GM18517 (cell line): Measurements from ENCODE around the gene ANKRD53.

Experiments used
- ATAC-seq: cut with Tn5 transposase; IDR thresholded peaks from one replicate; pipeline ENCODE4 v1.9.1; 2021; ENCODE audit warnings: mild to moderate bottlenecking, moderate library complexity; ENCODE audit not compliant: unreplicated experiment

ANKRD53 gene, protein sequence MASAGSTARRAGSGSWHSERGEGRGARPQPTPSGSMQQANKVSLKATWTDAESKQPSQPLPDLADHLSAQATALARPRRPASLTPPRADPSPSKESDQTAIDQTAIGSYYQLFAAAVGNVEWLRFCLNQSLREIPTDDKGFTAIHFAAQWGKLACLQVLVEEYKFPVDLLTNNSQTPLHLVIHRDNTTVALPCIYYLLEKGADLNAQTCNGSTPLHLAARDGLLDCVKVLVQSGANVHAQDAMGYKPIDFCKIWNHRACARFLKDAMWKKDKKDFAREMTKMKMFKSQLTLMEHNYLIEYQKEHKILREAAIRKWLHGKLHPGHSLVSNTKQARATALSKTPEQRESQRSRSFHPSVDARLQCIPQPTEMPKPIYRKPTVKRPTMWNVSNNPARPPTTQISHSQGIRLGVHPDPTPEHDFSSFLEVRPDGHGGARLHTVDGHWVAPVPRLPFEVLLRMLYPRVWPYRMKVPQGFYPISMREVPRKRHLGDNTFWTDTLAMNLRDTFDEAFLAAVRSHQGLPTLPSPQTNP

DNA sequence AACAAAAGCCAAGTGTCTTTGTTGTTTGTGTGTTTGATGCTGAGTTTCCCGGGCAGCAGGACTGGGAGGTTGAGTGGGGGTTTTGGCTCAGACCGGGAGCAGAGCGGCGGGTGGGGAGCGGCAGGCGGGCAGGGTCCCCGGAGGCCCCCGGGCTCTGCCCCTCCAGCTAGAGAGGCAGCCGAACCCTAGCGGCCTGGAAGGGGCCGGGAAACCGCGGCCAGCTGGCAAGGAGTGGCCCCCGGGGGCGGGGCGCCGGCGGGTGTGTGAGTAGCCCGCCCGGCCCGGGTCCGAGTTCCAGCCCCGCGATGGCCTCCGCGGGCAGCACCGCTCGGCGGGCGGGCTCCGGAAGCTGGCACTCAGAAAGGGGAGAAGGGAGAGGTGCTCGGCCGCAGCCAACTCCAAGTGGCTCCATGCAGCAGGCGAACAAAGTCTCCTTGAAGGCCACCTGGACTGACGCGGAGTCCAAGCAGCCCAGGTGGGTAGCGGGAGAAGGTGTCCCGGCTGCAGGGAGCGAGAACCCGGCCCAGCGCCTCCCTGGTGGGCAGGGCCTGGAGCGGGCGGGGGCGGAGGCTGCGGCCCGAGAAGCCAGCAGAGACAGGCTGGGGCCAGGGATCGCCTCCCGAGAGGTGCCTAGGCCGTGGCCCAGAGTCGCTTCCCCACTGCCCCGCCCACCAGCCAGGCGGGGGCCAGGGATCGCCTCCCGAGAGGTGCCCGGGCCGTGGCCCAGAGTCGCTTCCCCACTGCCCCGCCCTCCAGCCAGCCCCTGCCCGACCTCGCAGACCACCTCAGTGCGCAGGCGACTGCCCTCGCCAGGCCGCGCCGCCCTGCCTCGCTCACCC, at the start of gene ANKRD53:
Gene ANKRD53, plus strand, starts transcription at position 290 of the 839 bp plus-strand sequence. Its CDS starts 16 bp downstream, at position 306.
- no peak for ATAC-seq

DNA sequence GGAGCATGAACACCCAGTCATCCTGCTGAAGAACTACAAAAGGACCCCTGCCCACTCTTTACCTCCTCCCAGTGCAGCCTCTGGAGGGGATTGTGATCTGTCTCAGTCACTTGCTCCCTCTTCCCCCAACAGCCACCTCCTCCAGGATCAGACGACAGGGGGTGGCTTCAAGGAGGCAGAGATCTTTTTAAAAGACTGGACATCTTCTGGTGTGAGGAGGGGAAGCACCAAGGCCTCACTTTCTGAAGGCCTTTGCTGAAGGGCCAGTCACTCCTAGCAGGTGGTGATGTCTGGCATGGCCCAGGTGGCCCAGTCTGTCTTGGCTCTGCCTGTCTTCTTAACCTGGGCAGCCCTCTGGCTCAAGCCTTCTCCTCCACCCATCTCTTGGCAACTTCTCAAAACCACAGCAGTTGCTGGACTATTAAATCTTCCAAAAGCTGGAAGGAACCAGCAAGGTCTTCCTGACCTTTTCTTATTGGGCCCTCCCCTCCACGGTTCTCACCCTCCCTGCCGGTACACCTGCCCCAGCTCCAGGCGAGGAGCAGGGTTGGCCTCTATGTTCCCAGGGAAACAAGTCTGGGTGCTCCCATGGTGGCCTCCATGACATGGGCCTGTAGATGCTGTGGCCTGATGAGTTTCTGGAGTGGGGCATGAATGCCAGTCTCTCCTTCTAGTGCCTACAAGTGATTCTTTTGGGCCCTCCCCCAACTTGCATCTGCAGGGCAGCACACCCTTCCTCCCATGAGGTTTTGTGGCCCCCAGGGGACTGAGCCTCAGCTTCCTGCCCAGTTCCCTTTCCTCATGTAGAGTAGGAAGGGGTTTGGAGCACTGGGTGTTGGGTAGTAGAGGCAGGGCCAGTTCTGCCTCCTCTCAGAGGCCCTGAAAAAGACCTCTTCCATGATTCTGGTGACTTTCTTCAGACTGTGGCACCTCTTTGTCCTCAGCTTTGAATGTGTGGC, 47.8 kb upstream of the ANKRD53 start:
- ATAC-seq: no peak

DNA sequence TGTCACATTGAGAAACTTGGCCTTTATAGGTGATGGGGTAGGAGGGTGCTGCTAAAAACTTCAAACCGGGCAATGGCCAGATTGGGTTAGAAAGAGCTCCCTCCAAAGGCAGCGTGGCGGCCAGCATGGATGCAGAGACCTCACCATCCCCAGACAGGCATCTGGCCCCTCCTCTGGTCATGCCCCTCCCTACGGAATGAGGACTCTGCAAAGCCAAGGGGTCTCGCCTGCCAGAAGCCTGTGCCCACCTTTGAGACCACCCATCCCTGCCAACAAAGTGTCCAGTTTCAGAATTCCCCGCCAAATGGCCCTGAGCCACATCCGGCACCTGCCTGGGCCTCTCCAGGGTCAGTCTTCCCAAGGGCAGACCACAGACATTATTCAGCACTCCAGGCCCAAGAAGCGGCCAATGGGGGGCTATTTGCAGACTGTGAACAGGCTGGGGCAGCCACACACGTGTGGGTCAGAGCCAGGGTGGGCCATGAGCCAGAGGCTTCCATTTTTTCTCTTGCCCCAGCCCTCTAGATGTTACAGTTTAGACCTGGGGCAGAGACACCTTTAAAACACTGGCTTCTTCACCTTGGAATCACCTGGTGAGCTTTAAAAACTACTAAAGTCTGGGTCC, 46.9 kb upstream of the ANKRD53 start:
- no peak for ATAC-seq

DNA sequence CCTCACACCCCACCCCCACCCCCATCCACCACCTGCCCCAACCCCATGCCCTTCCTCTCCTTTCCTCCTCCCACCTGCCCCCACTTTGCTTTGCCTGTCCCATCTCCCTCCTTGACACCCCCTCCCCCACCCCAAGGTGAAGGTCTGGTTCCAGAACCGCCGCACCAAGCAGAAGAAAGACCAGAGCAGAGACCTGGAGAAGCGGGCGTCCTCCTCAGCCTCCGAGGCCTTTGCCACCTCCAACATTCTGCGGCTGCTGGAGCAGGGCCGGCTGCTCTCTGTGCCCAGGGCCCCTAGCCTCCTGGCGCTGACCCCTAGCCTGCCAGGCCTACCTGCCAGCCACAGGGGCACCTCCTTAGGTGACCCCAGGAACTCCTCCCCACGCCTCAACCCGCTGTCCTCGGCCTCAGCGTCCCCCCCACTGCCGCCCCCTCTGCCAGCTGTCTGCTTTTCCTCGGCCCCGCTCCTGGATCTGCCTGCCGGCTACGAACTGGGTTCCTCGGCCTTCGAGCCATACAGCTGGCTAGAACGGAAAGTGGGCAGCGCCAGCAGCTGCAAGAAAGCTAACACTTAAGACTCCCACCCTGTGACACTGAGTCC, 45.7 kb upstream of the ANKRD53 start:
- ATAC-seq: no peak

GRCh38 chr2:70934981-70935380, 43.4 kb upstream of the ANKRD53 start:
- no peak for ATAC-seq

GRCh38 chr2:70935468-70936164, 42.8 kb upstream of the ANKRD53 start, which contains the start of gene ATP6V1B1:
TSS of gene ATP6V1B1 (plus strand) at chr2:70935900. CDS start at chr2:70935955, 55 bp downstream.
- ATAC-seq: no peak

GRCh38 chr2:70936165-70936978, 42.1 kb upstream of the ANKRD53 start:
- ATAC-seq: no peak

DNA sequence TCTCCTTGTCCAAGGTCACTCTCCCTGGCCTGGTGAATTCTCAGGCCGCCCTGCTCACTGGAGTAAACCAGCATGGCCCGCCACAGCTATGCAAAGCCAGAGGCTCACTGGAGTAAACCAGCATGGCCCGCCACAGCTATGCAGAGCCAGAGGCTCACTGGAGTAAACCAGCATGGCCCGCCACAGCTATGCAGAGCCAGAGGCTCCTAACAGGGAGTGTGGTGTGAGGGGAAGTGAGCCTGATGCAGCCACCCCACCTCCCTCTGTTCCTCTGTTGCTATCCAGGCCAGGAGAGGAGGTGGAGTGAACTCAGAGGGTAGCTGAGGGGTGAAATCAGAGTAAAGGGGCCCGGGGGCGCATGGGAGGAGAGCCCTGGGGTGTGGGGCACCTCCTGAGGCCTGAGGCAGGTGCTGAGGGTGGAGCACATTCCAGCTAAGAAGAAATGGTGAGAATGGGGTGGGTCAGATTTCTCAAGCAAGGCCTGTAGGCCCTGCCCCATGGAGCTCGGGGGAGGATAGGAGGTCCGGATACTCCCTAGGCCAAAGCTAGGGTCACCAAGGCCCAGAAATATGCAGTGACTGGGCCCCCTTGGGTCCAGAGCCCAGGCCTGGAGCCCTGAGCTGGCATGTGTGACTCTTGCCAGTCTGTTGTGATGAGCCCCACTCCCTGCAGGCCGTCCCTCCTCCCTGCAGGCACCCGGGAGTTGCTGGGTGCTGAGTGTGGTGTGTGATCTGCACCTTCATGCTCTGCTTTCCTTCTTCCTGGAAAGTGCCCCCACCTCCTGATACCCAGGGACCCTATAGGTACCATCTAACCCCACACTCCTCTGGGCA, 41.2 kb upstream of the ANKRD53 start:
- no peak for ATAC-seq

GRCh38 chr2:70937866-70938585, 40.4 kb upstream of the ANKRD53 start:
- no peak for ATAC-seq

DNA sequence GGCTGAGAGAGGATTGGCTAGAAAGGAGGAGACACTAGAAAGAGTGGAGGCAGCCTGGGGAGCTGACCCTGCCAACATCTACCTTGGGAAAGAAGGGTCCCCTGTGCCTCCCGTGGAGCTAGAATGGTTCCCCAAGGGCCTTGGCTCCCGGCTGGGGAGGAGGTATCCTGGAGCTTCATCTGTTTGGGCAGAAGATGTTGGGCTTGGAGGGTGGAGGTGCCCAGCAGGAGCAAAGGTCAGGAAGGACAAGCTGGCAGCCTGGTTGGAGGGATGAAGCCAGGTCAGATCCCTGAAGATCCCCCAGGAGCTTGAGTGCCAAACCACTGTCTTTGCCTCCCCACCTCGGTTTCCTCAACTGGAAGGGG, 39.9 kb upstream of the ANKRD53 start:
- no peak for ATAC-seq

DNA sequence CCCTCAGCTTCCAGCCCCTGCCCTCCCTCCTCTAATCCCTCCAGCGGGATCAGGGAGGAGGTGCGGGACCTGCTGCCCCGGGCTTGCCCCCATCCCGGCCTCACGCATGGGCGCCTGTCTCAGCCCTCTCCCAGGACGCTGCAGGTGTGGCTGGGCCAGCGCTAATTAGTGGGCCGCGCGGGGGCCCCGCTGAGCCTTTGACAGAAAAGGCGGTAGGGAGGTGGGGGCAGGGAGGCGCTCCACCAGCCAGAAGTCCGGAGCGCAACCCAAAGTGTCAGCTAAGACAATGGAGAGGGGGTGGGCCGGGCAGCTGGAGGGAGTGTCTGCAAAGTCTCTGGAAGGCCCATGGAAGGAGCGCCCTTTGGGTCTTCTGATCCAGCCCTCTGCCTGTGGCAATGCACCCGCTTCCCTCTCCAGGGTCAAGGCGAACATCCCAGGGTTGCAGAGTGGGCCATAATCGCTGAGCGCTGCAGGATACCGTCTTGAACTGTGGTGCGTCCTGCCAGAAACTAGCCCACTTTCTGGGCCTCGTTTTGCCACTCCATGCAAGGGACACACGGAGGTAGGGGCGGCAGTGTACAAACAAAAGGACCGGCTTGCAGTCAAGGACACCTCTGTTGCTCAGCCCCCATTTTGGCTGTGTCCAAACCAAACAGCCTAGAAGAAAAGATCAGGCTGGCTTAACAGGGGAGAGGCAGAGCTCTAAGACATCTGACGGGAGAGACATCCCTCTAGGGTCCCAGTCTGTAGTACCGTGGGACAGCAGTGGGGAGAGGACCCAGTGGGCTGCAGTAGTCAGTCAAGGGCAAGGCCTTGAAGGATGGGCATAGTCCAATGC, 39.2 kb upstream of the ANKRD53 start:
- no peak for ATAC-seq

- no peak for ATAC-seq
Measured at GRCh38 chr2:70939839-70940580, 38.4 kb upstream of the ANKRD53 start.

DNA sequence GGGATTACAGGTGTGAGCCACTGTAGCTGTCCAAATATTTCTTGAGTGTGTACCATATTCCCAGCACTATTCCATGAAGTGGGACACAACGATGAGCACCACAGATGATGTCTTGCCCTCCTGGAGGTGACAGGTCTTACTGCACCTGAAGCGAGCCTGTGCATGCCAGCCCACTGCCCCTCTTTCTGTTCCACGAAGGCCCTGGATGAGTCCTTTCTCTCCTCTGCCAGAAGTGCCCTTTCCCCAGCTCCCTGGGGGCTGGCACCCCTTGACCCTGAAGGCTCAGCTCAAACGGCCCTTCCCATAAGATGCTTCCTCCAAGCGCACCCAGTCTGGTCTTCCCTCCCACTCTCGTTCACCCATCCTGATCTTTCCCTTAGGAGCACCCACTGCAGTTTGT, 37.2 kb upstream of the ANKRD53 start:
- no peak for ATAC-seq

GRCh38 chr2:70941701-70942100, 36.7 kb upstream of the ANKRD53 start:
- no peak for ATAC-seq
